ENCODE data around the gene DERL3.

Gene DERL3

GRCh38 chr22:23803001-23803819 lies 35.6 kb downstream of the DERL3 start:
- TF ChIP-seq, protein P1, sequence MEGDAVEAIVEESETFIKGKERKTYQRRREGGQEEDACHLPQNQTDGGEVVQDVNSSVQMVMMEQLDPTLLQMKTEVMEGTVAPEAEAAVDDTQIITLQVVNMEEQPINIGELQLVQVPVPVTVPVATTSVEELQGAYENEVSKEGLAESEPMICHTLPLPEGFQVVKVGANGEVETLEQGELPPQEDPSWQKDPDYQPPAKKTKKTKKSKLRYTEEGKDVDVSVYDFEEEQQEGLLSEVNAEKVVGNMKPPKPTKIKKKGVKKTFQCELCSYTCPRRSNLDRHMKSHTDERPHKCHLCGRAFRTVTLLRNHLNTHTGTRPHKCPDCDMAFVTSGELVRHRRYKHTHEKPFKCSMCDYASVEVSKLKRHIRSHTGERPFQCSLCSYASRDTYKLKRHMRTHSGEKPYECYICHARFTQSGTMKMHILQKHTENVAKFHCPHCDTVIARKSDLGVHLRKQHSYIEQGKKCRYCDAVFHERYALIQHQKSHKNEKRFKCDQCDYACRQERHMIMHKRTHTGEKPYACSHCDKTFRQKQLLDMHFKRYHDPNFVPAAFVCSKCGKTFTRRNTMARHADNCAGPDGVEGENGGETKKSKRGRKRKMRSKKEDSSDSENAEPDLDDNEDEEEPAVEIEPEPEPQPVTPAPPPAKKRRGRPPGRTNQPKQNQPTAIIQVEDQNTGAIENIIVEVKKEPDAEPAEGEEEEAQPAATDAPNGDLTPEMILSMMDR (IDR thresholded peaks at IDR 0.05; ENCODE audit: borderline replicate concordance, control extremely low read depth, extremely low read depth, insufficient read depth, missing control alignments), result no peak
- in situ Hi-C loops (cut with MboI; ENCODE audit: low sequenced_read_pairs, unreplicated experiment), result no loop called here
- DNase-seq (ENCODE audit: low spot score), result peak; percentile 63

DNA sequence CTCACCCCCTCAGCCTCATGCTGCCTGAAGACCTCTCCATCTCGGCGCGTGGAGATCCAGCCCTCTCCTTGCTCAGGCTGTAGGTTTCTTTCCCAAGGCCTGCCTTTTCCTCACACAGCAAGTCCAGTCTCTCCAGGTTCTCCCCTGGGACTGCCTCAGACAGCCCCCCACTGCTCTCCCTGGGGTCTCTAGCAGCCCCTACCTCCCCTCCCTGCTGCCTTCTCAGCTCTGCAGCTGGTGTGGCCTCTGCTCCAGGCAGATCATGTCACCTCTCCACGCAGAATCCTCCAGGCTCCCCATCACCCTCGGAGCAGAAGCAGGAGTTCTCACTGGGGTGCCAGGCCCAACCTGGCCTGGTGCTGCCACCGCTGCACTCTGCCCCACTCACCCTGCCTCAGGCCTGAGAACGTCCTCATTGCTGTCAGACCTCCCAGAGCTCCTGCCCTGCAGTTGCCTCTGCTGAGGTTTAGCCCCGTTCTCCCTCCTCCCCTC lies 36.9 kb downstream of the DERL3 start:
- TF ChIP-seq, protein P1 (IDR thresholded peaks at IDR 0.05; ENCODE audit: borderline replicate concordance, control extremely low read depth, extremely low read depth, insufficient read depth, missing control alignments), result no peak
- in situ Hi-C loops (cut with MboI; ENCODE audit: low sequenced_read_pairs, unreplicated experiment), result no loop called here

GRCh38 chr22:23801238-23801821 lies 37.5 kb downstream of the DERL3 start:
- no peak for DNase-seq (ENCODE audit: low spot score)
- in situ Hi-C loops (cut with MboI; ENCODE audit: low sequenced_read_pairs, unreplicated experiment), result no loop called here
- TF ChIP-seq, protein P1 (IDR thresholded peaks at IDR 0.05; ENCODE audit: borderline replicate concordance, control extremely low read depth, extremely low read depth, insufficient read depth, missing control alignments), result no peak

More for the DNA sequence above, 36.9 kb downstream of the DERL3 start:
- no peak for DNase-seq (ENCODE audit: low spot score)

GRCh38 chr22:23800297-23801237 lies 38.2 kb downstream of the DERL3 start:
- DNase-seq (ENCODE audit: low spot score), result peak; percentile 80
- TF ChIP-seq, protein P1 (IDR thresholded peaks at IDR 0.05; ENCODE audit: borderline replicate concordance, control extremely low read depth, extremely low read depth, insufficient read depth, missing control alignments), result no peak
- in situ Hi-C loops (cut with MboI; ENCODE audit: low sequenced_read_pairs, unreplicated experiment), result no loop called here

DNA sequence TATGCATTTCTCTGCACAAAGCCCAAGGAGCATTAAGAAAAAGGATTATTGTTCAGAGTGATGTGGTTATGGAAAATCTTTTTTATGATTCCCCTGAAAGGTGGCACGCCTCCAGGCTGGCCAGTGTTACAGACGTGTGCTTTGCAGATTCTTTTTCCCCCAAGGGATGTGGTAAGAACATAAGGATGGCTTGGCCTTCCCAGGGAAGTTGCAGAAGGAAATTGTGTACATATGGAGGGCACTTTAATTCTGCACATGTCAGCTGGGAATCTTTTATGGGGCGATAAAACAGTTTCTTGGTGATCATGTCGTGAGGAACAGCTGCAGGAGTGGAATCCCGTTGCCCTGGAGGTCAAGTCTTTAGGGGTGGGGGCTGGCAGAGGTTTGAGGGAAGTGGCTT lies 42.3 kb downstream of the DERL3 start:
- no peak for DNase-seq (ENCODE audit: low spot score)
- in situ Hi-C loops (cut with MboI; ENCODE audit: low sequenced_read_pairs, unreplicated experiment), result no loop called here
- TF ChIP-seq, protein P1 (IDR thresholded peaks at IDR 0.05; ENCODE audit: borderline replicate concordance, control extremely low read depth, extremely low read depth, insufficient read depth, missing control alignments), result no peak

DNA sequence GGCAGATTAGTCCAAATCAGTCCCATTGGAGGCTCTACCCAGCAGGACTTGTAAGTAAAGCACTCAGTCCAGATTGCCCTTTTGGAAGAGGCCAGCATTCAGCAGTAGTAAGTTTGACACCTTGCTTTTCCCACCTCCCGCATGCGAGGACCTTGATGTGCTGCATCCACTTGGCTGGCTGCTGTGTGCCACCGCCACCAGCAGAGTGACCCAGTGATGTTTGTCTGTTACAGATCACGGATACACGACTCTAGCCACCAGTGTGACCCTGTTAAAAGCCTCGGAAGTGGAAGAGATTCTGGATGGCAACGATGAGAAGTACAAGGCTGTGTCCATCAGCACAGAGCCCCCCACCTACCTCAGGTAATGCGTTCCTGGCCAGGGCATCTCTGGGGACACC lies 45.5 kb downstream of the DERL3 start:
- no peak for DNase-seq (ENCODE audit: low spot score)
- TF ChIP-seq, protein P1 (IDR thresholded peaks at IDR 0.05; ENCODE audit: borderline replicate concordance, control extremely low read depth, extremely low read depth, insufficient read depth, missing control alignments), result no peak
- in situ Hi-C loops (cut with MboI; ENCODE audit: low sequenced_read_pairs, unreplicated experiment), result no loop called here

Measured in GM13976 (cell line).